Measurements from ENCODE around the gene TCF7L2. TPM values are rescaled to one million over a fixed set of nuclear protein-coding genes. Genes with fewer than 3 reads are reported as not detected.
A peak's percentile ranks its signal among the peaks of the same experiment; 100 is the strongest.

The TCF7L2 gene
- total and polyA plus RNA-seq, 8 donors = 6.7 to 179 (median 61.7) TPM

DNA sequence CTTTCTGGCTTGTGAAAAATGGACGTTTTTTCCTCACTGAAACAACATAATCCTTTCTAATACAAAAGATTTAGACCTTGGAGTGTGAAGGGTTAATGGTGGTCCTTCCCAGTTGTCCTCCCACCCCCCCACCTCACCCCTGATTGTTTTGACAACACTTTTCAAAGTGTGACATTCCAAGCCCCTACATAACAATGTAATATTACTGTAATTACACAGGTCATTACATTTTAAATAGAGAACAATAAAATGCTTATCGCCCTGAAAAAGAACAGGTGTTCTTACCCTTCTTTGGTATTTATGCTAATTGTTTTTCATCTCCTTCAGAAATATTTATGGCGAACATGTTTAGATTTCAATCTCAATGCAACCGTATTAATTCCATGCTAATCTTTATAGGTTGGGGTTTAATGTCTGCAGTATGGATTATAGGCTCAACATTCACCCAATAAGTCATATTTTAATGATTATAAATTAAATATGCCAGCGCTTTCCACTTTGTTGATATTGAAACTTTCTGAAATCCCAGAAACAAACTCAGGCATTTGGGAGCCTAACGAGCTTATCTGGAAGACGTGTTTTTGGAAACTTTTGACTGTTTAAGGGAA lies 5.0 kb downstream of the TCF7L2 start:
- no peak for DNase-seq

DNA sequence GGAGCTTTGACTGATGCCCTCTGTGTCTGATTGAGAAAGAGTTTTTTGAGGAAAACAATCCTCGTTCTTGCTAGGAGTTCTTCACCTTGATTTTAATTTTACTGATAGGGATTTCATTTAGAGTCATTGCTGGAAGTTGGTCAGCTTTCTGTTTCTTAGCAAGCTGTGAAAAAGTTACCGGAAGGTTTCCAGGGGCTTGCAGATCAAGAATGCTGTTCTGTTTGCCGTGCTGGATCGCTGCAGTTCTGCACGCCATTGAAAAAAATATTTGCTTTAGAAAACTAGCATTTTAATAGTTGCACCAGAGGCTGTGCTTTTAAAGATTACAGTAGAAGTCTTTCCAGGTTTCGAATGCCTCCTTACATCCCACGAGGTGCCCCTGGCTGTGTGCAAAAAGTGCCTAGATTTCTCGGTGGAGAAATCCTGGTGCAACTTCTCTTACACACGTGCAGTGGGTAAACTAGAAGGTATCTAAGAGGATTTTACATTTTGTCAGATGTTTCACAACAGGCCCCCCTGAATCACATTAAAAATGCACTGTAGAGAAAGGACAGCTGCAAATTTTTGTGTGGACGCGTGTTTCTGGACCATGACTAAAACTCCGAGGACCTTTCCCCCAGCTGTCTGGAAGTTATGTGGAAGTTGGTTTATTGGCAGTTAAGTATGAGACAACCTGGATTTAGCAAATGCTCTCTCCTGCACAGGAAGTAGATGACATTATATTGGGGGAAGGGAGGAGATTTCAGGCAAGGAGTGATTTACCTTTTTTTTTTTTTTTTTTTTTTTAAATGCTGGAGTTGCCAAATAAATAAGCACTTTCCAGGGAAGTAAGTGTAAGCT lies 5.8 kb downstream of the TCF7L2 start:
- WGBS, 5 donors = 6 to 11% (median 8%) methylated on average over 12 of the region's 12 CpGs
- TF ChIP-seq POLR2A (IDR thresholded peaks at IDR 0.05) (no peak), EP300 (IDR thresholded peaks at IDR 0.05) (no peak), POLR2AphosphoS5 (IDR thresholded peaks at IDR 0.05) (peak in 2 of 3 donors; percentile 9 to 47)
- TF ChIP-seq, protein P1, sequence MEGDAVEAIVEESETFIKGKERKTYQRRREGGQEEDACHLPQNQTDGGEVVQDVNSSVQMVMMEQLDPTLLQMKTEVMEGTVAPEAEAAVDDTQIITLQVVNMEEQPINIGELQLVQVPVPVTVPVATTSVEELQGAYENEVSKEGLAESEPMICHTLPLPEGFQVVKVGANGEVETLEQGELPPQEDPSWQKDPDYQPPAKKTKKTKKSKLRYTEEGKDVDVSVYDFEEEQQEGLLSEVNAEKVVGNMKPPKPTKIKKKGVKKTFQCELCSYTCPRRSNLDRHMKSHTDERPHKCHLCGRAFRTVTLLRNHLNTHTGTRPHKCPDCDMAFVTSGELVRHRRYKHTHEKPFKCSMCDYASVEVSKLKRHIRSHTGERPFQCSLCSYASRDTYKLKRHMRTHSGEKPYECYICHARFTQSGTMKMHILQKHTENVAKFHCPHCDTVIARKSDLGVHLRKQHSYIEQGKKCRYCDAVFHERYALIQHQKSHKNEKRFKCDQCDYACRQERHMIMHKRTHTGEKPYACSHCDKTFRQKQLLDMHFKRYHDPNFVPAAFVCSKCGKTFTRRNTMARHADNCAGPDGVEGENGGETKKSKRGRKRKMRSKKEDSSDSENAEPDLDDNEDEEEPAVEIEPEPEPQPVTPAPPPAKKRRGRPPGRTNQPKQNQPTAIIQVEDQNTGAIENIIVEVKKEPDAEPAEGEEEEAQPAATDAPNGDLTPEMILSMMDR (IDR thresholded peaks at IDR 0.05) = no peak
- Histone ChIP-seq H3K27ac (peak overlapping the region; percentile 57 to 96 (median 94)), H3K9me3 (no peaks in the 10 kb centered on the region), H3K36me3 (peaks cover 0 to 4% (median 0%) of the 10 kb centered on the region in 4 donors), H3K27me3 (no peaks in the 10 kb centered on the region), H3K4me3 (peak overlapping the region; percentile 19 to 72 (median 44)), H3K4me1 (peaks cover 19 to 87% (median 55%) of the 10 kb centered on the region in 4 donors)
- DNase-seq = peak in 1 of 2 donors; percentile 56
- intact Hi-C loops (cut with DNase I; ENCODE audit: low total_unique reads) = no loop called here

More for the DNA sequence above, 5.0 kb downstream of the TCF7L2 start:
- Histone ChIP-seq H3K27ac (peak overlapping the region in 4 of 5 donors; percentile 94 to 96 (median 94)), H3K4me3 (peak overlapping the region; percentile 19 to 72 (median 44)), H3K36me3 (peaks cover 0 to 4% (median 0%) of the 10 kb centered on the region in 4 donors), H3K27me3 (no peaks in the 10 kb centered on the region), H3K4me1 (peaks cover 19 to 80% (median 52%) of the 10 kb centered on the region in 4 donors), H3K9me3 (no peaks in the 10 kb centered on the region)
- intact Hi-C loops (cut with DNase I; ENCODE audit: low total_unique reads) = no loop called here
- 22 to 30% (median 24%) methylated on average over 7 of the region's 7 CpGs for WGBS, 5 donors
- TF ChIP-seq, protein P1 (IDR thresholded peaks at IDR 0.05) = no peak
- TF ChIP-seq POLR2A (IDR thresholded peaks at IDR 0.05) (no peak), POLR2AphosphoS5 (IDR thresholded peaks at IDR 0.05) (no peak), EP300 (IDR thresholded peaks at IDR 0.05) (no peak)

DNA sequence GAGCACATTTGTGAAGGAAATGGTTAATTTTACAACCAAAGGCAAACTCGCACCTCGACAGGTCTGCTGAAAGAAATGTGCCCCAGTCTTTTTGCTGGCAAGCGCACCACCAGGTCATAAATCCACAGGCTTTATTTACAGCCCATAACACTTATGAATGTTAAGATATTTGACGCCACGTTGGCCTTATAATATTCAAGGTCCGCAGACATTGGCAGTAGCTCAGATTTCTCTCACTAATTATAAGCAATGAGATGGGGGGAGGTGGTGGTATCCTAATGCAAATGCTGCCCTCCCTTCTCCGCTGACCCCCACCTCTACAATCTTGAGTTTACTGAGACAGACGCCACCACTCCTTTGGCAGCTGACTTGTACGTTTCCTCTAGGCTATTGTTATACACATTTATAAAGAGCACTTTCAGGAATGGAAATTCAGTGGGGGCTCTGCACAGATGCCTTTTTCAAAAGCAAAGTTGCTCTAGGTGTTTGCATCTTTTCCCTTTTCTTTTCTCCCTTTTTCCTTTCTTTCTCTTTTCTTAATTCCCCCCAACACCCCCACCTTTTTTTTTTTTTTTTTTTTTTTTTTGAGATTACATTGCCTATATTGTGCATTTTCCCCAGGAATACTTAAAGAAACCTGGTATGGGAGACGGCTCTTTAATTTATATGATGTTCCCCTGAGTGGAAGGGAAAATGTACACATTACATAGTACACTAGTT lies 6.7 kb downstream of the TCF7L2 start:
- peaks cover 19 to 97% (median 61%) of the 10 kb centered on the region in 4 donors for H3K4me1 ChIP-seq
- 26 to 39% (median 33%) methylated on average over 10 of the region's 10 CpGs for whole genome bisulfite sequencing, 5 donors
- intact Hi-C loops (cut with DNase I; ENCODE audit: low total_unique reads) = no loop called here
- TF ChIP-seq POLR2AphosphoS5 (IDR thresholded peaks at IDR 0.05) (no peak), POLR2A (IDR thresholded peaks at IDR 0.05) (no peak)
- TF ChIP-seq, protein P1 (IDR thresholded peaks at IDR 0.05) = no peak
- H3K27ac ChIP-seq = peak overlapping the region in 4 of 5 donors; percentile 25 to 96 (median 94)
- peak overlapping the region in 1 of 4 donors; percentile 72 for H3K4me3 ChIP-seq
- DNase-seq = peak in 1 of 2 donors; percentile 53
- no peaks in the 10 kb centered on the region for H3K9me3 ChIP-seq
- peaks cover 0 to 4% (median 0%) of the 10 kb centered on the region in 4 donors for H3K36me3 ChIP-seq
- H3K27me3 ChIP-seq = no peaks in the 10 kb centered on the region

DNA sequence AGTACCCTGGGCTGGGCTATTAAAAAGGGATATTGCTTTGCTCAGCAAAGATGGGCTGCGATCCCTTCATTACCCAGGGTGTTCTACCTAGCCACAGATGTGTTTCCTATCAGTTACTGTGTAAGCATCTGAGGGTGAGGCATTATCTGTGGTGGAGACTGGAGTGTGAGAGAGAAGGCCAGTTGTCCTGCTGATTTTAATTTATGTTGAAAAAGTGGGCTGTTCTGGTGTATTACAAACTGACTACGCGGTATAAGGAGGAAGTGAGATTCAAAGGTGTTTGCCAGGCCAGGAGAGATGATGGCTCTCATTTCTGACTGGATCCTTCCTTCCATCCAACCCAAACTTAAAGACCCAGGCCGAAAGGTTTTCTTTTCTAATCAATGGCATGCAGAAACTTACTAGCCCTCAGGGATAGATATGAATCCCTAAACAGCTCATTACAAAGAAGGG lies 7.6 kb downstream of the TCF7L2 start:
- peak overlapping the region in 3 of 5 donors; percentile 51 to 96 (median 94) for H3K27ac ChIP-seq
- no peaks in the 10 kb centered on the region for H3K27me3 ChIP-seq
- intact Hi-C loops (cut with DNase I; ENCODE audit: low total_unique reads) = no loop called here
- no peak for TF ChIP-seq POLR2AphosphoS5 (IDR thresholded peaks at IDR 0.05)
- no peak for TF ChIP-seq EP300 (IDR thresholded peaks at IDR 0.05)
- TF ChIP-seq POLR2A (IDR thresholded peaks at IDR 0.05) = no peak
- TF ChIP-seq, protein P1 (IDR thresholded peaks at IDR 0.05) = no peak
- no peaks in the 10 kb centered on the region for H3K9me3 ChIP-seq
- peaks cover 0 to 4% (median 0%) of the 10 kb centered on the region in 4 donors for H3K36me3 ChIP-seq
- no peak overlapping the region for H3K4me3 ChIP-seq
- DNase-seq = no peak
- WGBS, 5 donors = 72 to 85% (median 73%) methylated on average over 4 of the region's 4 CpGs
- peaks cover 19 to 99% (median 69%) of the 10 kb centered on the region in 4 donors for H3K4me1 ChIP-seq

All from stomach (tissue), 9 donors.